Mesendoderm (in vitro differentiated cells): ENCODE data around the gene CSNK1G1.

Experiments
- DNase-seq: peaks from one replicate; pipeline ENCODE4 v3.0.0; 2013
- H2AK5ac ChIP-seq: 2 replicates; pipeline ENCODE4 v1.6.1; 2013; ENCODE audit warnings: low read length, inconsistent platforms
- H2BK120ac ChIP-seq: 2 replicates; pipeline ENCODE4 v1.6.1; 2013; ENCODE audit warnings: low read depth, mild to moderate bottlenecking, low read length, moderate library complexity, mixed read lengths
- H2BK15ac ChIP-seq: replicated peaks from 2 replicates; pipeline ENCODE4 v1.6.1; 2013; ENCODE audit warnings: low read depth, mild to moderate bottlenecking, moderate library complexity
- H2BK5ac ChIP-seq: 2 replicates; pipeline ENCODE4 v1.6.1; 2013; ENCODE audit warnings: low read length, inconsistent platforms
- H3K18ac ChIP-seq: 2 replicates; pipeline ENCODE4 v1.6.1; 2013; ENCODE audit warnings: mild to moderate bottlenecking, low read length, mixed read lengths
- H3K23ac ChIP-seq: one replicate; pipeline ENCODE4 v1.6.1; 2013; ENCODE audit warnings: low read length
- H3K27ac ChIP-seq: 2 replicates; pipeline ENCODE4 v1.5.1; 2013; ENCODE audit warnings: low read depth, mild to moderate bottlenecking, inconsistent platforms, low read length, moderate library complexity
- H3K27me3 ChIP-seq: 2 replicates; pipeline ENCODE4 v1.6.1; 2013; ENCODE audit warnings: low read length, control low read depth, mild to moderate bottlenecking, inconsistent platforms; ENCODE audit not compliant: insufficient read depth, poor library complexity
- H3K36me3 ChIP-seq: 2 replicates; pipeline ENCODE4 v1.6.1; 2013; ENCODE audit warnings: low read length, inconsistent platforms; ENCODE audit not compliant: control insufficient read depth, insufficient read depth
- H3K4ac ChIP-seq: one replicate; pipeline ENCODE4 v1.6.1; 2013; ENCODE audit warnings: low read depth, mild to moderate bottlenecking, low read length, moderate library complexity
- H3K4me1 ChIP-seq: 2 replicates; pipeline ENCODE4 v1.6.1; 2013; ENCODE audit warnings: low read depth, low read length, inconsistent platforms; ENCODE audit not compliant: control insufficient read depth
- H3K4me2 ChIP-seq: 2 replicates; pipeline ENCODE4 v1.6.1; 2013; ENCODE audit warnings: low read length
- H3K4me3 ChIP-seq: 2 replicates; pipeline ENCODE4 v1.5.1; 2013; ENCODE audit warnings: mild to moderate bottlenecking, low read length
- H3K56ac ChIP-seq: one replicate; pipeline ENCODE4 v1.6.1; 2013; ENCODE audit warnings: low read length
- H3K79me1 ChIP-seq: 2 replicates; pipeline ENCODE4 v1.6.1; 2013; ENCODE audit warnings: low read length, inconsistent platforms
- H3K79me2 ChIP-seq: 2 replicates; pipeline ENCODE4 v1.6.1; 2013; ENCODE audit warnings: mild to moderate bottlenecking, low read length; ENCODE audit not compliant: control insufficient read depth, insufficient read depth
- H3K9ac ChIP-seq: 2 replicates; pipeline ENCODE4 v1.6.1; 2013; ENCODE audit warnings: low read length, inconsistent platforms
- H4K5ac ChIP-seq: one replicate; pipeline ENCODE4 v1.6.1; 2013; ENCODE audit warnings: low read length
- H4K8ac ChIP-seq: one replicate; pipeline ENCODE4 v1.6.1; 2013; ENCODE audit warnings: low read depth, mild to moderate bottlenecking, control low read depth, low read length, moderate library complexity
- WGBS: extraction: QIAGEN DNeasy Blood & Tissue Kit; methylation state at CpG from one replicate; pipeline ENCODE4 v1.1.7; 2013; ENCODE audit warnings: low lambda C conversion rate, missing lambda C conversion rate; ENCODE audit not compliant: insufficient coverage; ENCODE audit errors: extremely low coverage; 5-methylcytosine and 5-hydroxymethylcytosine counted together

CSNK1G1 gene

DNA sequence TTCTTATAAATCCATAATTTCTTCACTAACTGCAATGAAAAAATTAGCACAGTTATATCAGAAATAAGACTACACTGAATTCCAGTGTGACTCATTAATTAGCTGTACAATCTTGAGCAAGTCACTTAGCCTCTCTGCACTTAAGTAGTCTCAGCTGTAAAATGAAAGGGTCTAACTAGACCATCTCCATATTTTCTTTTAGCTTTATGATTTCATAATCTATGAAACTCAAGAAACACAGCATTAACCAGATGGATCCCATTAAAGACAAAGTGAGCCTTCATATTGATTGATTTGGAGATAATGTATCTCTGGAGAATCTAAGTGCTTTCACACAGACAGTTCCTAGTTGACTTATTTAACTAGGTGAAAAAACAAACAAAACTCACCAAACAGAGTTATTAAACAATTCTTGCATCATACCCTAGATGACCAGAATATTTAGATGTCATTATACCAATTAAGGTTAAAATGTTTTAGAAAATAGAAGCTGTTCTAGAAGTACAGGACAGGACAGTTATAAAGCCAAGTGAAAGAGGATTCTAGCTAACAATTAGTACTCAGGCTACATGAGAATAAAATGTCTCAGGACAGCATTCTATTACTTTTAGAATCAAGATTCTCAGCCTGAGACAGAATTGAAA, 11.2 kb downstream of the CSNK1G1 start:
- Histone ChIP-seq H3K4ac (no peak overlapping the region), H3K4me1 (no peaks in the 10 kb centered on the region), H3K36me3 (no peaks in the 10 kb centered on the region), H3K23ac (no peak overlapping the region), H3K4me2 (no peak overlapping the region), H3K18ac (no peak overlapping the region), H4K8ac (no peak overlapping the region), H3K27ac (no peak overlapping the region), H3K56ac (no peak overlapping the region), H3K79me2 (no peaks in the 10 kb centered on the region), H3K79me1 (peaks cover 4% of the 10 kb centered on the region), H2BK5ac (no peak overlapping the region), H2BK15ac (no peak overlapping the region), H2BK120ac (no peak overlapping the region), H3K27me3 (no peaks in the 10 kb centered on the region), H3K4me3 (no peak overlapping the region), H3K9ac (no peak overlapping the region), H4K5ac (no peak overlapping the region), H2AK5ac (no peak overlapping the region)
- DNase-seq = no peak

DNA sequence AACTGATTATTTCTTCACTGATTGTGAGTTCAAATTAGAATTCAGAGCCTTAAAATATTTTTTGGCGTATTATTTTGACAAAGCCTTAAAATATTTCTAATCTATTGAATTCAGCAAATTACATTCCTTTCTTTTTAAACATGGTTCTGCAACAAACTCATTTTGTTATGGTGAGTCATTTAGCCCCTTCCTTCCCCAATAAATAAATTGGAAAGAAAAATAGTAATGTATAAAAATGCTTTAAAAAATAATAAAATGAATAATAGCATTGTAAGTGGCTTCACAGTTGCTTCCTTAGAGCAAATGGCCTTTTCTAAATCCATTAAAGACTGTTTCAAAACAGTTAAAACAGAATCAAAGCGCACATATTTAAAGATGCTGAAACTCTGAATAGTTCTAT, 12.1 kb downstream of the CSNK1G1 start:
- WGBS = no CpG with 5 or more reads among the region's 2 CpGs
- no peaks in the 10 kb centered on the region for H3K27me3 ChIP-seq
- H3K79me1 ChIP-seq = no peaks in the 10 kb centered on the region
- no peak overlapping the region for H3K9ac ChIP-seq
- H3K56ac ChIP-seq = no peak overlapping the region
- H3K79me2 ChIP-seq = no peaks in the 10 kb centered on the region
- no peaks in the 10 kb centered on the region for H3K4me1 ChIP-seq
- no peak for DNase-seq
- no peak overlapping the region for H4K5ac ChIP-seq
- no peak overlapping the region for H2BK120ac ChIP-seq
- no peak overlapping the region for H2BK15ac ChIP-seq
- no peak overlapping the region for H3K4ac ChIP-seq
- no peak overlapping the region for H2BK5ac ChIP-seq
- H3K4me3 ChIP-seq = no peak overlapping the region
- no peak overlapping the region for H3K27ac ChIP-seq
- no peaks in the 10 kb centered on the region for H3K36me3 ChIP-seq
- no peak overlapping the region for H3K4me2 ChIP-seq
- H3K18ac ChIP-seq = no peak overlapping the region
- no peak overlapping the region for H4K8ac ChIP-seq
- no peak overlapping the region for H3K23ac ChIP-seq
- H2AK5ac ChIP-seq = no peak overlapping the region

DNA sequence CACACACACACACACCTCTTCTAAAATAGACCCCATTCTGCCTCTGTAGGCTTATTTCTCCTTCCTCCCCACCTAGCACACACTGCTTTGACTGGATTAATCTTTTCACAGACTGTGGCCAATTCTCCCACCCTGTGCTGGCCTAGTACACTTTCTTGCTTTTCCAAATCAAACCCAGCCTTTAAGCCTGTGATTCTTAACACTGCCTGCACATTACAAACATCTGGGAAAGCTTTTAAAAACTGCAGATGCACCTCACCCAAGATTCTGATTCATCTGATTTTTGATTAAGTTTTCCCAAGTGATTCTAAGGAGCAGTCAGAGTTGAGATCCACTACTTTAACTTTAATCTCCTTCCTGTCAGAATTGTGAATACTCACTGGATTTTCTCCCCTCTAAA, 12.8 kb downstream of the CSNK1G1 start:
- no peak overlapping the region for H3K4me2 ChIP-seq
- H2BK15ac ChIP-seq = no peak overlapping the region
- no peak overlapping the region for H3K4me3 ChIP-seq
- H3K79me1 ChIP-seq = no peaks in the 10 kb centered on the region
- H2AK5ac ChIP-seq = no peak overlapping the region
- no peak for DNase-seq
- no peak overlapping the region for H4K5ac ChIP-seq
- H3K9ac ChIP-seq = no peak overlapping the region
- H4K8ac ChIP-seq = no peak overlapping the region
- H2BK5ac ChIP-seq = no peak overlapping the region
- no peaks in the 10 kb centered on the region for H3K36me3 ChIP-seq
- no peak overlapping the region for H3K27ac ChIP-seq
- no peak overlapping the region for H2BK120ac ChIP-seq
- H3K4me1 ChIP-seq = no peaks in the 10 kb centered on the region
- no peak overlapping the region for H3K56ac ChIP-seq
- no peaks in the 10 kb centered on the region for H3K27me3 ChIP-seq
- H3K79me2 ChIP-seq = no peaks in the 10 kb centered on the region
- no peak overlapping the region for H3K23ac ChIP-seq
- no peak overlapping the region for H3K4ac ChIP-seq
- H3K18ac ChIP-seq = no peak overlapping the region

DNA sequence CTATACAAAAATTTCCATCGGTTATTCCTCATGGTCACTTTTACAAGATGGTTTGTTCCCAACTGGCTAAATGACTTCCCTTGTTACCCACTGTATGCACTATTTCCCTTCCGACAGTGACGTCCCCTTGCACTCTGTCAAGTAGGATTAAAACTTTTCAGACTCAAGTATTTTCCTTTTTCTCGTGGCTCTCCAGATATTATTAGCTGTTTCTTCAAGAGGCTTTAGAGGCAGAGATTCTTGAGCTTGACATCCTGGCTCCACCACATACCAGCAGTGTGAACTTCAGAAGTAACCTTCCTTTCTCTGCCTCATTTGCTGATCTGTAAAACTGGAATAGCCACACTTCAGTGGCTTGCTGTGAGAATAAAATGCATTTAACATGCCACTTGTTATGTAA, 14.0 kb downstream of the CSNK1G1 start:
- WGBS = no CpG with 5 or more reads among the region's 4 CpGs
- Histone ChIP-seq H3K4me2 (no peak overlapping the region), H2BK120ac (no peak overlapping the region), H3K79me2 (no peaks in the 10 kb centered on the region), H3K4ac (no peak overlapping the region), H3K4me3 (no peak overlapping the region), H3K36me3 (no peaks in the 10 kb centered on the region), H3K23ac (no peak overlapping the region), H3K9ac (no peak overlapping the region), H3K4me1 (no peaks in the 10 kb centered on the region), H4K5ac (no peak overlapping the region), H3K18ac (no peak overlapping the region), H3K79me1 (no peaks in the 10 kb centered on the region), H2BK5ac (no peak overlapping the region), H2BK15ac (no peak overlapping the region), H3K27ac (no peak overlapping the region), H2AK5ac (no peak overlapping the region), H3K27me3 (no peaks in the 10 kb centered on the region), H4K8ac (no peak overlapping the region), H3K56ac (no peak overlapping the region)
- DNase-seq = no peak

DNA sequence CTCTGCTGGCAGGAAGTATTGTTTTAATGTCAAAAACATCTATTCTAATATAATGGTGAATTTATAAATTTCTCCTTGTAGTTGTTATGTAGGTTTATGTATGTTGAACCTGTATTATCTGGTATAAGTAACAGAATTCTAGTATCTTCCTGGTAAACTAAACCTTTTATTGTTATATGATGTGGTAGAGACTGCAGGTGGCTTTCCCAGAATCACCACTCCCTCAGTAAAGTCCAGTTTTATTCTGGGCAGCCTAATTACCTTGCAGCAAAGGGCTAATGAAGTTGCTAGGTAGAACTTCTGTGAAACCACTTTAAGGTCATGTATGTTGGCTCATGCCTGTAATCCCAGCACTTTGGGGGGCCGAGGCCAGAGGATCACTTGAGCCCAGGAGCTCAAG, 15.6 kb downstream of the CSNK1G1 start:
- no peak overlapping the region for H3K56ac ChIP-seq
- H3K79me2 ChIP-seq = no peaks in the 10 kb centered on the region
- H3K4me2 ChIP-seq = no peak overlapping the region
- H3K27me3 ChIP-seq = no peaks in the 10 kb centered on the region
- H2BK15ac ChIP-seq = no peak overlapping the region
- H3K27ac ChIP-seq = no peak overlapping the region
- H2BK5ac ChIP-seq = no peak overlapping the region
- H3K18ac ChIP-seq = no peak overlapping the region
- H3K4me1 ChIP-seq = no peaks in the 10 kb centered on the region
- no peak overlapping the region for H4K5ac ChIP-seq
- DNase-seq = no peak
- WGBS = no CpG with 5 or more reads among the region's 1 CpG
- no peak overlapping the region for H3K23ac ChIP-seq
- H2AK5ac ChIP-seq = no peak overlapping the region
- H3K4ac ChIP-seq = no peak overlapping the region
- no peaks in the 10 kb centered on the region for H3K79me1 ChIP-seq
- H3K4me3 ChIP-seq = no peak overlapping the region
- no peak overlapping the region for H4K8ac ChIP-seq
- no peak overlapping the region for H2BK120ac ChIP-seq
- H3K9ac ChIP-seq = no peak overlapping the region
- H3K36me3 ChIP-seq = no peaks in the 10 kb centered on the region

DNA sequence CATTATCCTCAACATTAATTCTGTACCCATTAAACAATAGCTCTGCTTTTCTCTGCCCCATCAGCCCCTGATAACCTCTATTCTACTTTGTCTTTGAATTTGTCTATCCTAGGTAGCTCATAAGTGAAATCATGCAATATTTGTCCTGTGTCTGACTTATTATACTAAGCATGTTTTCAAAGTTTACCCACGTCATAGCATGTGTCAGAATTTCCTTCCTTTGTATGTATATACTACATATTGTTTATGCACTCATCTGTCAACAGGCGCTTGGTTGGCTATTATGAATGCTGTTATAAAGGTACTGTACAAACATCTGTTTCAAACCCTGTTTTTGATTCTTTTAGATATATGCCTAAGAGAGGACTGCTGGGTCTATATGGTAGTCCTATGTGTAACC, 18.2 kb downstream of the CSNK1G1 start:
- Histone ChIP-seq H3K4me3 (no peak overlapping the region), H3K9ac (no peak overlapping the region), H3K23ac (no peak overlapping the region), H2BK15ac (no peak overlapping the region), H3K4ac (no peak overlapping the region), H4K8ac (no peak overlapping the region), H2BK120ac (no peak overlapping the region), H3K36me3 (no peaks in the 10 kb centered on the region), H3K18ac (no peak overlapping the region), H3K79me1 (no peaks in the 10 kb centered on the region), H3K79me2 (no peaks in the 10 kb centered on the region), H3K4me2 (no peak overlapping the region), H3K27ac (no peak overlapping the region), H4K5ac (no peak overlapping the region), H3K56ac (no peak overlapping the region), H3K27me3 (no peaks in the 10 kb centered on the region), H2AK5ac (no peak overlapping the region), H2BK5ac (no peak overlapping the region), H3K4me1 (no peaks in the 10 kb centered on the region)
- DNase-seq = no peak
- WGBS = no CpG with 5 or more reads among the region's 2 CpGs
